Neuronal stem cell (in vitro differentiated cells): Measurements from ENCODE around the gene HECW1.

Experiments used
- DNase-seq: peaks from one replicate; pipeline ENCODE4 v3.0.0-alpha.2; 2013; ENCODE audit warnings: low spot score
- H2AFZ ChIP-seq: one replicate; pipeline ENCODE4 v1.6.1; 2013; ENCODE audit warnings: mild to moderate bottlenecking, low read length, inconsistent platforms
- H2AK5ac ChIP-seq: 2 replicates; pipeline ENCODE4 v1.6.1; 2013; ENCODE audit warnings: low read depth, mild to moderate bottlenecking, inconsistent platforms, low read length, moderate library complexity, mixed read lengths
- H2BK120ac ChIP-seq: 2 replicates; pipeline ENCODE4 v1.6.1; 2013; ENCODE audit warnings: low read depth, mild to moderate bottlenecking, inconsistent platforms, low read length, moderate library complexity, mixed read lengths
- H2BK12ac ChIP-seq: one replicate; pipeline ENCODE4 v1.6.1; 2013; ENCODE audit warnings: low read length, inconsistent platforms
- H2BK15ac ChIP-seq: 2 replicates; pipeline ENCODE4 v1.6.1; 2013; ENCODE audit warnings: mild to moderate bottlenecking, low read length, inconsistent platforms, mixed read lengths
- H2BK5ac ChIP-seq: one replicate; pipeline ENCODE4 v1.6.1; 2013; ENCODE audit warnings: inconsistent platforms, mild to moderate bottlenecking, low read length, moderate library complexity
- H3K14ac ChIP-seq: one replicate; pipeline ENCODE4 v1.6.1; 2013; ENCODE audit warnings: low read length, inconsistent platforms
- H3K18ac ChIP-seq: 2 replicates; pipeline ENCODE4 v1.6.1; 2013; ENCODE audit warnings: low read length, inconsistent platforms
- H3K23ac ChIP-seq: 2 replicates; pipeline ENCODE4 v1.6.1; 2013; ENCODE audit warnings: low read depth, mild to moderate bottlenecking, mixed read lengths, low read length, inconsistent platforms; ENCODE audit not compliant: poor library complexity
- H3K27ac ChIP-seq: replicated peaks from 3 replicates; pipeline ENCODE4 v1.5.1; 2013; ENCODE audit warnings: low read length, inconsistent platforms
- H3K27me3 ChIP-seq, 3 experiments: 2 replicates each; pipeline ENCODE4 v1.6.1; 2013; ENCODE audit warnings: low read length in 3 of 3, mild to moderate bottlenecking in 2 of 3, inconsistent platforms in 1 of 3, low read depth in 1 of 3, mixed read lengths in 1 of 3, moderate library complexity in 1 of 3; ENCODE audit not compliant: control insufficient read depth in 3 of 3, insufficient read depth in 3 of 3
- H3K36me3 ChIP-seq, 2 donors: replicated peaks in 1 of 2; 2 replicates each; pipeline ENCODE4 v1.6.1; 2013; ENCODE audit warnings: low read length in 2 of 2; ENCODE audit not compliant: control insufficient read depth in 2 of 2, insufficient read depth in 2 of 2
- H3K4ac ChIP-seq: 2 replicates; pipeline ENCODE4 v1.6.1; 2013; ENCODE audit warnings: inconsistent platforms, mild to moderate bottlenecking, low read length, moderate library complexity
- H3K4me1 ChIP-seq, 2 donors: 1 replicate in 1 of 2; 2 replicates in 1 of 2; pipeline ENCODE4 v1.6.1; 2013; ENCODE audit warnings: low read length in 2 of 2, low read depth in 1 of 2; ENCODE audit not compliant: control insufficient read depth in 2 of 2, insufficient read depth in 1 of 2
- H3K4me2 ChIP-seq: one replicate; pipeline ENCODE4 v1.6.1; 2013; ENCODE audit warnings: mild to moderate bottlenecking, low read length, inconsistent platforms; ENCODE audit not compliant: insufficient read depth, poor library complexity, severe bottlenecking
- H3K4me3 ChIP-seq, 2 donors: 2 replicates each; pipeline ENCODE4 v1.5.1; 2013; ENCODE audit warnings: low read length in 2 of 2, mild to moderate bottlenecking in 2 of 2, inconsistent platforms in 1 of 2, moderate library complexity in 1 of 2
- H3K79me1 ChIP-seq: one replicate; pipeline ENCODE4 v1.6.1; 2013; ENCODE audit warnings: low read depth, mild to moderate bottlenecking, inconsistent platforms, low read length, moderate library complexity
- H3K9ac ChIP-seq: one replicate; pipeline ENCODE4 v1.6.1; 2013; ENCODE audit warnings: mild to moderate bottlenecking, low read depth, low read length, inconsistent platforms; ENCODE audit not compliant: poor library complexity
- H3K9me3 ChIP-seq, 2 donors: replicated peaks in 1 of 2; 2 replicates each; pipeline versions ENCODE3 to v1.6.1; 2013; ENCODE audit warnings: low read length in 2 of 2, mild to moderate bottlenecking in 2 of 2, inconsistent platforms in 1 of 2, low read depth in 1 of 2, mixed read lengths in 1 of 2, moderate library complexity in 1 of 2; ENCODE audit not compliant: control insufficient read depth in 2 of 2, insufficient read depth in 1 of 2
- H4K8ac ChIP-seq: one replicate; pipeline ENCODE4 v1.6.1; 2013; ENCODE audit warnings: low read depth, mild to moderate bottlenecking, inconsistent platforms, low read length, moderate library complexity
- H4K91ac ChIP-seq: one replicate; pipeline ENCODE4 v1.6.1; 2013; ENCODE audit warnings: low read length, low read depth, mild to moderate bottlenecking, inconsistent platforms; ENCODE audit not compliant: poor library complexity
- WGBS, 2 donors: extraction: QIAGEN DNeasy Blood & Tissue Kit; methylation state at CpG; one replicate each; pipeline ENCODE4 v1.1.7; 2013; ENCODE audit warnings: missing lambda C conversion rate in 2 of 2, mixed read lengths in 1 of 2; ENCODE audit not compliant: insufficient read length in 2 of 2, insufficient replicate concordance in 1 of 2; ENCODE audit errors: extremely low coverage in 2 of 2; 5-methylcytosine and 5-hydroxymethylcytosine counted together

The HECW1 gene

DNA sequence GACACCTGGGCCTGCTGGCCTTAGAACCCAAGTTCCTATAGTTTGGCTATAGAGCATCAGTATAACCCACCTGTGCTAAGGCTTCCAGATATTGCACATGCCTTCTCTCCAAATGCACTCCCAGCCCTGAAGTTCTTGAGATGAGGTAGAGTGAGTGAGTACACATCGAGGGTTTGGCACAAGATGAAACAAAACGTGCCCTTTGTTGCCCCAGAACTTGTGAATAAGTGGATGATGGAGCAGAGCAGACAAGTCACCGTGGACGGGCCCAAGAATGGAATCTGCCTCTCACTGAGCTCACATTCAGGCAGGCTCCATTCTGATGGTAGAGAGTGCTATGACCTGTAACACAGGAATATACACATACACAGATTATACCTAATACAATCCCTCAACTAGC is 397.5 kb downstream of the HECW1 start:
- H2BK15ac ChIP-seq, result no peak overlapping the region
- H2BK12ac ChIP-seq, result no peak overlapping the region
- H3K9me3 ChIP-seq, result no peaks in the 10 kb centered on the region
- no peak overlapping the region for H2AFZ ChIP-seq
- H3K27ac ChIP-seq, result no peak overlapping the region
- H3K18ac ChIP-seq, result no peak overlapping the region
- DNase-seq, result no peak
- no peaks in the 10 kb centered on the region for H3K79me1 ChIP-seq
- H3K4me2 ChIP-seq, result no peak overlapping the region
- no peak overlapping the region for H3K23ac ChIP-seq
- H3K4ac ChIP-seq, result no peak overlapping the region
- no peaks in the 10 kb centered on the region for H3K27me3 ChIP-seq
- no peak overlapping the region for H2BK120ac ChIP-seq
- H2BK5ac ChIP-seq, result no peak overlapping the region
- H4K91ac ChIP-seq, result no peak overlapping the region
- WGBS, 2 donors, result no CpG with 5 or more reads among the region's 4 CpGs
- H3K4me1 ChIP-seq, result peaks cover 0 to 28% of the 10 kb centered on the region in 2 donors
- H3K36me3 ChIP-seq, result no peaks in the 10 kb centered on the region
- H3K14ac ChIP-seq, result no peak overlapping the region
- H3K4me3 ChIP-seq, result no peak overlapping the region
- H3K9ac ChIP-seq, result no peak overlapping the region
- H4K8ac ChIP-seq, result no peak overlapping the region
- H2AK5ac ChIP-seq, result no peak overlapping the region

- Histone ChIP-seq H2BK12ac (no peak overlapping the region), H3K4me1 (peaks cover 0 to 28% of the 10 kb centered on the region in 2 donors), H3K27me3 (no peaks in the 10 kb centered on the region), H3K23ac (no peak overlapping the region), H4K8ac (no peak overlapping the region), H3K14ac (no peak overlapping the region), H2BK120ac (no peak overlapping the region), H3K27ac (no peak overlapping the region), H3K4me2 (no peak overlapping the region), H4K91ac (no peak overlapping the region), H3K18ac (no peak overlapping the region), H3K9ac (no peak overlapping the region), H2BK5ac (no peak overlapping the region), H3K4me3 (no peak overlapping the region), H3K36me3 (no peaks in the 10 kb centered on the region), H2AFZ (no peak overlapping the region), H3K9me3 (no peaks in the 10 kb centered on the region), H3K79me1 (no peaks in the 10 kb centered on the region), H3K4ac (no peak overlapping the region), H2AK5ac (no peak overlapping the region), H2BK15ac (no peak overlapping the region)
- DNase-seq, result no peak
- WGBS, 2 donors, result no CpG with 5 or more reads among the region's 9 CpGs
Measured at GRCh38 chr7:43511029-43511428, 398.6 kb downstream of the HECW1 start.

DNA sequence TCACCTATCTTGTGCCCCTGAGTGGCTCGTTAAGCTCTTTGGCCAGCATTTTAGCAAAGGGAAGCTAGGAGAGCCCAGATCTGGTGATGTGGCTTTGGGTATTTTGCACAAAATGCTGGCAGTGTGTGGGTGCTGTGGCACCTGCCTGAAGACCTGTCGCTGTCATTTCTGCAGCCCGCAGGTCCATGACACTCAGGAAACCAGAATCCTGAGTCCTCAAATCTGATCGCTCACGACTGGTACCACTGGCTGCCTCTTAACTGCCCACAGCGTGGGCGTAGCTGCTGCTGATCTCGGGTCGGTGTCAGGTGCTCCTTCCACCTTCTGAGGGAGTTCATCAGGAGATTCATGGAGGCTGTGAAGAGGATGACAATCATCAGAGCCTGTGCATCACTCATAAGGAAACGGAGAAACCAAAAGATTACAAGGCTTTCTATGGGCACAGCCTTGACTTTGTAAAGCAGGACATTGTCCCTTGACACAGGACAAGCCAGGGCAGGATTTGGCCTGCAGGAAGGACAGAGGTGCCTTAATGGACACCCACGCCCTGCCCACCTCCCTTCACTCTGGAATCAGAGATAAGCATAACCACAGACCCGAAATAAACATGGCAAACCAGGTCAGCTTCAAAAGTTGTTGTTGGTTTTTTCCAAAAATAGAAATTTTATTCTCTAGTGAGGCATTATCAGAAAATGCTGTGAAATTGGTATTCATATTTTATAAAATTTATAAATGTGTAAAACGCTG is 399.5 kb downstream of the HECW1 start:
- no peaks in the 10 kb centered on the region for H3K27me3 ChIP-seq
- H3K4me3 ChIP-seq, result no peak overlapping the region
- H3K9me3 ChIP-seq, result no peaks in the 10 kb centered on the region
- peaks cover 0 to 28% of the 10 kb centered on the region in 2 donors for H3K4me1 ChIP-seq
- no peak overlapping the region for H3K27ac ChIP-seq
- WGBS, 2 donors, result no CpG with 5 or more reads among the region's 13 CpGs
- H2AK5ac ChIP-seq, result no peak overlapping the region
- H2AFZ ChIP-seq, result no peak overlapping the region
- no peaks in the 10 kb centered on the region for H3K36me3 ChIP-seq
- no peak for DNase-seq
- H4K91ac ChIP-seq, result no peak overlapping the region
- H3K23ac ChIP-seq, result no peak overlapping the region
- no peak overlapping the region for H3K9ac ChIP-seq
- H4K8ac ChIP-seq, result no peak overlapping the region
- no peak overlapping the region for H2BK5ac ChIP-seq
- H3K4me2 ChIP-seq, result no peak overlapping the region
- H2BK120ac ChIP-seq, result no peak overlapping the region
- no peaks in the 10 kb centered on the region for H3K79me1 ChIP-seq
- H3K4ac ChIP-seq, result no peak overlapping the region
- H3K14ac ChIP-seq, result no peak overlapping the region
- H2BK12ac ChIP-seq, result no peak overlapping the region
- H3K18ac ChIP-seq, result no peak overlapping the region
- H2BK15ac ChIP-seq, result no peak overlapping the region

GRCh38 chr7:43513251-43513650 is 400.8 kb downstream of the HECW1 start:
- no peaks in the 10 kb centered on the region for H3K36me3 ChIP-seq
- no peak for DNase-seq

More at GRCh38 chr7:43513251-43513650, 400.8 kb downstream of the HECW1 start:
- Histone ChIP-seq H2BK5ac (no peak overlapping the region), H3K4me1 (peaks cover 0 to 25% of the 10 kb centered on the region in 2 donors), H3K4ac (no peak overlapping the region), H3K18ac (no peak overlapping the region), H3K27me3 (no peaks in the 10 kb centered on the region), H3K9ac (no peak overlapping the region), H3K27ac (no peak overlapping the region), H2BK120ac (no peak overlapping the region), H3K14ac (no peak overlapping the region), H4K91ac (no peak overlapping the region), H2AK5ac (no peak overlapping the region), H2BK15ac (no peak overlapping the region), H3K4me2 (no peak overlapping the region), H3K4me3 (no peak overlapping the region), H2AFZ (peak overlapping the region; percentile 74), H3K79me1 (no peaks in the 10 kb centered on the region), H2BK12ac (no peak overlapping the region), H3K23ac (no peak overlapping the region), H3K9me3 (no peaks in the 10 kb centered on the region), H4K8ac (no peak overlapping the region)
- no CpG with 5 or more reads among the region's 8 CpGs for WGBS, 2 donors
